ENCODE results near the gene PCGF3. TPM values are rescaled to one million over a fixed set of nuclear protein-coding genes. Genes with fewer than 3 reads are reported as not detected.
"Not testable (repeated sequence)": the region's sequence is repeated elsewhere in the genome, so short reads cannot be mapped to it uniquely, and the experiment has no call there.

Gene PCGF3
- total RNA-seq, 1 experiment from 2014 or later = 29.9 TPM

DNA sequence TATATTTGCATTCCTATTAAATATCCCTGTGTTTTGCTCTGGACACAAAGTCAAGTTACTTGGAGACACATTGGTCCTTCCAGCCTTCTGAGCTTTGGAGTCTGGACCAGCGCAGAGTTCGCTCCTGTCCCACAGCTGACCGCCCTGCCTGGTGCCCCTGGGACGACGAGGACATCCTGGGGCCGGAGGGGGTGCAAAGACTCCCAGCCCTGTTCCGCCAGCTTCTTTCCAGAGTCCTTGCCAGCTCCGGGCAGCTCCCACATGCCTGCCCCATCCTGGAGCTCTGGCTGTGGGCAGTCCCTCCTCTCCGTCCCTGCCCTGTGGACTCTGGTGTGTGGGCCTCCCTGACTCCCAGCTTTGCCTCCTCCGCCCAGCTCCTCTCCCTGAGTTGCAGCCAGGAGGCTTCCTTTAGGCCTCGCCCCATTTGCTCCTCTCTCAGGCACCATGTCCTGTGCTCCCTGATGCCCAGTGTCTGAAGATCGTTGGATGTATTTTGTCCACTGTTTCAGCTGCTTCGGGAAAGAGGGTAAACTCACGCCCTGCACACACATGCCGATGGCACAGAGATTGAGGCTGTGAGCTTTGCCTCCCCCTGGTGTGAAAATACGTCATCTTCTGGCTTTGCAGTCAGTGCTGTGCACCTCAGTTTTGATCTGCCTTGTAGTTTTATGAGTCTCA is 4.9 kb upstream of the PCGF3 start:
- no peak for DNase-seq (ENCODE audit: extremely low read depth, low read depth)

DNA sequence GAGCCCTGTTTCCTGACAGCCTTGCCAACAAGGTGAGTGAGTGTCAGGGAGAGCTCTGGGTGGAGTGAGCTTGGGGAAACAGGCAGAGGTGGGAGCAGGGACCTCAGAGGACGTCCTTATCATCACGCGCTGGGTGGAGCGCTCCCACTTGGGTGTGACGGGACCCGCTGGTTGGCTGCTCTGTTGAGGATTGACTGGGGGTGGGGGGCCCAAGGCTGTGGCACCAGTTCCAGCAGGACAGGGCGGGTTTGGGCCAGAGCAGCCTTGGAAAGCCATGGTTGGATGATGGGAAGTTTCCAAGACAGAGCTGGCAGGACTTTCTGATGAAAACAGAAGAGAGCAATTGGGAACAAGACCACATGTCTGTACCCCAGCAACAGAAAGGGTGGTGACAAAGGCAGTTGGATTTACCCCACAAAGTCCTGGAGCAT is 3.0 kb upstream of the PCGF3 start:
- no peak for DNase-seq (ENCODE audit: extremely low read depth, low read depth)

DNA sequence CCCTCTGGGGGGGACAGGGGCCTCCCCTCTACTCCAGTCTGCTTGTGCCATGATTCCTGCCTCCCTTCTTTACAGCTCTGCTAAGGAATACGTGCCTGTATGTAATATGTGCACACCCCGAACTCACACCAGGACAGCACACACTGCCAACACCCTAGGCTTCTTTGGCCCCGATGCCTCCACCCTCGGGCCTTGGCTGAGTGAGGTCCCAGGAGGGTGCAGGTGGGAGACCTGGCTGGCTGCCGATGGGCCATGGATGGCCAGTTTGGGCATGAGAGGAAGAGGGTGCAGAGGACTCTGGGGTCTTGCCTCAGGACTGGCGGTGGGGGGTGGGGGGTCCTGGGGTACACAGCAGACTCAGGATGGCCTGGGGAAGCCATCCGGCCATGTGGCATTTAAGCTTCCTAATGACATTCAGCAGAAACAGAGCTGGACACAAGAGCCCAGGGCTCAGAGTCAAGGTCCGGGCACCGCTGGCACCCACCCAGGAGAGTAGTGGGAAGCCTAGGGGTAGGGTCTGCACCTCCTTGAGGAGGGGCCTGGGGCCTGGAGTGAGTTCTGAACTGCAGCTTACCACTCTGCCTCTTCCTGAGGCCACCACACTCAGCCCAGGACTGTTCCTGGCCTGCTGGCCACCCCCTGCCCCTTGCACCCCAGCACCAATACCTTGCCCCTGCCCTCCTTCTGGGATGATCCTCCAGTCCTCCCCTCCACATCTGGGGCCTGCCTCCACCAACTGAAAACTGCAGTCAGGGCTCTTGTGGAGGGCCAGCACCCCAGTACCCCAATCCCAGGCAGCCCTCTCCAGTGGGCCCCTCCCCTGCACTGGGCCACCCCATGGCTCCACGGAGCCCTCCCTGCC is 2.1 kb upstream of the PCGF3 start:
- no peak for DNase-seq (ENCODE audit: extremely low read depth, low read depth)

DNA sequence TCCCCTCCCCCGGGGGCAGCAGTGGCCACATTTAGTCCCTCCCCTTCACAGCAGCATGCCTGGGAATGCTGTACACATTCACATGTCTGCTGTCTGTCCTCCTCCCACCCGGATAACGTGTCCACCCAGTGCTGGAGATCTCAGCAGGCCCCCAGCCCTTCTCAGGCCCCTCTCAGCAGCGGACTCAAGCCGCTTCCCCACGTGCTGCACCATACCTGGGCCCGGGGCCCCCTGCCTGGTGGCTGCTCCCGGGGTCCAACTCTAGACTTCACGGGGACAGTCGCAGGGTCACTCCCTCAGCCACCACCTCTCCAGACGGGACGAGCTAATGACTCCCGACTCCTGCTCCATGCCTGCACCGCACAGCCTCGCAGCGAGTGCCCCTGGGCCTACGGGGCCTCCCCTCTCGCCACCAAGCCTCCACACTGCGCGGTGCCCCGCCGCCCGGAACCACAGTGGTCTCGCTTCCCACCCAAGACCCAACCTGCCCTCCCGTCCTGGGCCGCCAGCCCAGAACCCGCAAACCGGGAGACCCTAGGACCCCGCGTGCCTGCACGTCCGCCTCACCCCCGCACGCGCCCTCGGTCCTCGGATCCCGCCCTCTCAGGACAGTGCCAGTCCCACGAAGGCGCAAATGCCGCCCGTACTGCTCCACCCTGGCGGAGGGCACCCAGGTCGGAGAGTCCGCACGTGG is 1.3 kb upstream of the PCGF3 start:
- DNase-seq (ENCODE audit: extremely low read depth, low read depth) = no peak

DNA sequence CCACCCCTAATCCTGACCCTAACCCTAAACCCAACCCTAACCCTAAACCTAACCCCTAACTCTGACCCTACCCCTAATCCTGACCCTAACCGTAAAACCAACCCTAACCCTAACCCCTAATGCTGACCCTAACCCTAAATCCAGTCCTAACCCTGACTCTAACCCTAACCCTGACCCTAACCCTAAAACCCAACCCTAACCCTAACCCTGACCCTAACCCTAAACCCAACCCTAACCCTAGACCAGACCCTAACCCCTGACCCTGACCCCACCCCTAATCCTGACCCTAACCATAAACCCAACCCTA is 708 bp upstream of the PCGF3 start:
- DNase-seq (ENCODE audit: extremely low read depth, low read depth) = no peak

DNA sequence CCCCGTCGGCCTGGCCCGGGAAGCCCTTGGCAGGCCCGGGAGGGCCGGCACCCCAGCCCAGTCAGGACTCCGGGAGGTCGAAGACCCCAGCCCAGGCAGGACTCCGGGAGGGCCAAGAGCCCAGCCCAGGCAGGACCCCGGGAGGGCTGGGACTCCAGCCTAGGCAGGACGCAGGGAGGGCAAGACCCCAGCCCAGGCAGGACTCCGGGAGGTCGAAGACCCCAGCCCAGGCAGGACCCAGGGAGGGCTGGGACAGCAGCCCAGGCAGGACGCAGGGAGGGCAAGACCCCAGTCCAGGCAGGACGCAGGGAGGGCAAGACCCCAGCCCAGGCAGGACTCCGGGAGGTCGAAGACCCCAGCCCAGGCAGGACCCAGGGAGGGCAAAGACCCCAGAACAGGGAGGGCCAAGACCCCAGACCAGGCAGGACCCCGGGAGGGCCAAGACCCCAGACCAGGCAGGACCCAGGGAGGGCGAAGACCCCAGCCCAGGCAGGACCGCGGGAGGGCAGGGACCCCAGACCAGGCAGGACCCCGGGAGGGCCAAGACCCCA is 526 bp downstream of the PCGF3 start:
- not testable (repeated sequence) for DNase-seq (ENCODE audit: extremely low read depth, low read depth)

DNA sequence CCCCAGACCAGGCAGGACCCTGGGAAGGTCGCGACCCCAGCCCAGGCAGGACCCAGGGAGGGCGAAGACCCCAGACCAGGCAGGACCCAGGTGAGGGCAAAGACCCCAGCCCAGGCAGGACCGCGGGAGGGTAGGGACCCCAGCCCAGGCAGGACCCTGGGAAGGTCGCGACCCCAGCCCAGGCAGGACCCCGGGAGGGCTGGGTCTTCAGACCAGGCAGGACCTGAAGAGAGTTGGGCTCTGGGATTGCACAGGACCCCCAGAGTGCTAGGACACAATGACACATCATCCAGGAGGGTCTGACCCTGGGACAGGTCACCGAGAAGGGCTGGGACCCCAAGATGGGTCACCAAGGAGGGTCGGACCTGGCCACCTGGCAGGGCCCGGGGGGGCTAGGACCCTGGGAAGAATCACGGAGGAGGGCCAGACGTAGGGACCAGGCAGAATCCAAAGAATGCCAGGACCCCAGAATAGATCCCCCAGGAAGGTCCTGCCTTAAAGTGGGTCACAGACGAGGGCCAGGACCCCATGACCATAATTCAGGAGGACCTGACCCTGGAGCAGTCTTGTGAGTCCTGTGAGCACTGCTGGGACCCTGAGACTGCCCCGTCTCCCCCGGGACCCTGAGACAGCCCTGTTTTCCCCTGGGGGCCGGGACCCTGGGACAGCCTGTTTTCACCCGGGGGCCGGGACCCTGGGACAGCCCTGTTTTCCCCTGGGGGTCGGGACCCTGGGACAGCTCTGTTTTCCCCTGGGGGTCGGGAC is 1.4 kb downstream of the PCGF3 start:
- no peak for DNase-seq (ENCODE audit: extremely low read depth, low read depth)

DNA sequence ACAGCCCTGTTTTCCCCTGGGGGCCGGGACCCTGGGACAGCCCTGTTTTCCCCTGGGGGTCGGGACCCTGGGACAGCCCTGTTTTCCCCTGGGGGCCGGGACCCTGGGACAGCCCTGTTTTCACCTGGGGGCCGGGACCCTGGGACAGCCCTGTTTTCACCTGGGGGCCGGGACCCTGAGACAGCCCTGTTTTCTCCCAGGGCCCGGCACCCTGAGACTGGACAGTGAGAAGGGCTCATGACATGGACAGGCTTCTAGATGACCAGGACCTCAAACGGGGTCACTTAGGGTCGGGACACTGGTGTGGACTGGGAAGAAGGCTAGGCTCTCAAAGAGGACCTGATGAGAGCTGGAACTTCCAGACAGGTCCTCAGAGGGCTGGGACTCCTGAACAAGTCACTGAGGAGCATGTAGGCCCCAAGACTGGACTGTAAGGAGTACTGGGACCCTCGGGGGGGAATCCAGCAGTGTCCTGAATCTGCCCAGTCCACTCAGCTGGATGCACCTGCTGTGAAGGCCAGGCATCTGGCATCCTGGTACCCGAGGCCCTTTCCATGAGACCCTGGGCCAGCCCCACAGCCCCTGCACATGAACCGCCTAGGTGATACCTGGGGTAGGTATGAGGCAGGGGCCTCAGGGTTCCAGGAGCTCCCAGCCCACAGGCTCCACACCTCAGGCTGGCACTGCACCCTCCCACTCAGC is 2.4 kb downstream of the PCGF3 start:
- DNase-seq (ENCODE audit: extremely low read depth, low read depth) = no peak

DNA sequence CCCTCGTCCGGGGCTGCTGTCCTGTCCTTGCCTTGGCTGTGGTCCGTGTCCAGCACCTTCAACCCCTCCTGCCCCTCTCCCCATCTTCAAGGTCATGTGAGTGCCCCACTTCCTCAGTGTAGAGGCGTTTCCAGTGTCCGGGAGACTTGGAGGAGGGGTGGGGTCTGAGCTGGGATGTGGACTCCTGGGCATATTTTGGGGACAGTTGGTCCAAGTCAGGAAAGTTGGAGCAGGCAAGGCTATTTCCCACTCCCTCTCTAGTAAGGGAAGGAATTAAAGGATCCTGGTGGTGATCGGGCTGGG is 3.0 kb downstream of the PCGF3 start:
- DNase-seq (ENCODE audit: extremely low read depth, low read depth) = no peak

DNA sequence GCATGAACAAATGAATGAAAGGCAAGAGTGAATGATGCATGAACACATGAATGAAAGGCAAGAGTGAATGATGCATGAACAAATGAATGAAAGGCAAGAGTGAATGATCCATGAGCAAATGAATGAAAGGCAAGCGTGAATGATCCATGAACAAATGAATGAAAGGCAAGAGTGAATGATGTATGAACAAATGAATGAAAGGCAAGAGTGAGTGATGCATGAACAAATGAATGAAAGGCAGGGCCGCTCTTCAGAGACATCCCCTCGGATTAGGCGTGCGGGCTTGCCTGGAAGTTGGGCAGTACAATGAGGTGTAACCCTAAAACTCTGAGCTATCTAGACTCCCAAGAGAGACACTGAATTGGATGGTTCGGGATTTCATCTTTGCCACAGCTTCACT is 3.7 kb downstream of the PCGF3 start:
- no peak for DNase-seq (ENCODE audit: extremely low read depth, low read depth)

DNA sequence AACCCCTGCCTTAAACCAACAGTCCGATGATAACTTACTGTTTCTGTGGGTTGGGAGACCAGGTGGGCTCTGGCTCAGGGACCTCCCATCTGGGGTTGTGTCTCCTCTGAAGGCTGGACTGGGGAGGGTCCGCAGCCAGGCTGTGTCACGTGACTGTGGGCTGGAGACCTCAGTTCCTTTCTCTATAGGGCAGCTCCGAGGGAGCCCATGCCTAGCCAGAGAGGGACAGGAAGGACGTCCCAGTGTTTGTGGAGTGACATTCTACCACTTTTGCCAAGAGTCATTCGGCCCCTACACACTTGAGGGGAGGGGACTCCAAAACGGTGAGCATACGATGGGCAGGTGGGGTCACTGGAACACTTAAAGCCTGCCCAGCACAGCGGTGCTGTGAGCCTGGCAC is 4.5 kb downstream of the PCGF3 start:
- DNase-seq (ENCODE audit: extremely low read depth, low read depth) = no peak

DNA sequence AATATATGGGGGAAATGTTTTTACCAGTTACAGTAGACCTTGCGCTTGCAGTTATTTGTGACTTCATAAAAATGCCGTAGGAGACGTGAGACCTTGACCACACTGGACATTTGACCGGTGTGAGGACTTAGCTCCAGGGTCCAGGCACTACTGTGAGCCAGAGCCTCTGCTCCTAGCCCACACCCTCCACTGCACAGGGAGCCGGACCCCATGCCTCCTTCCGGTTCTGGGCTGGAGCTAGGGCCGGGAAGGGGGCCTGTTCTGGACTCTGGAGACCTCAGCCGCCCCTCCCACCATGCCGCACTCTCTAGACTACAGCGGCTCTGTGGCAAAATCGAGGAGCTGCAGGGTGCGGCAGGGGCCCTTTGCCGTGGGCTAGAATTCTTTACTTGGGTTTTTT is 5.3 kb downstream of the PCGF3 start:
- DNase-seq (ENCODE audit: extremely low read depth, low read depth) = no peak

DNA sequence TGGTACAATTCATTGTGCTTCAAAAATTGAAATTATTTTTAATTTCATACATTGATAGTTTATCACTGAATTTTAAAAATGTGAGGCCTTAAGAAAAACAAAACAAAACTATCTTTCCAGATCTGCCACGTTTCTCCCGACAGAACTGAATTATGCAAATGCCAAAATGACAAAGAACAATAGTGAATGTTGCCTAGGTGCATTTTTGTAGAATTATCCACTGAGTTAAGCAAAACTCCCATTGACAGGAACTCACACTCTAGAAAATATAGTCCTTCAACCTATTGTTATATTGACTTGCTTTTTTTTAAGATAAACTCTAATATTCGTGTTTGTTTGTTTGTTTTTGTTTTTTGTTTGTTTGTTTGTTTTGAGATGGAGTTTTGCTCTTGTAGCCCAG is 6.5 kb downstream of the PCGF3 start:
- DNase-seq (ENCODE audit: extremely low read depth, low read depth) = no peak

DNA sequence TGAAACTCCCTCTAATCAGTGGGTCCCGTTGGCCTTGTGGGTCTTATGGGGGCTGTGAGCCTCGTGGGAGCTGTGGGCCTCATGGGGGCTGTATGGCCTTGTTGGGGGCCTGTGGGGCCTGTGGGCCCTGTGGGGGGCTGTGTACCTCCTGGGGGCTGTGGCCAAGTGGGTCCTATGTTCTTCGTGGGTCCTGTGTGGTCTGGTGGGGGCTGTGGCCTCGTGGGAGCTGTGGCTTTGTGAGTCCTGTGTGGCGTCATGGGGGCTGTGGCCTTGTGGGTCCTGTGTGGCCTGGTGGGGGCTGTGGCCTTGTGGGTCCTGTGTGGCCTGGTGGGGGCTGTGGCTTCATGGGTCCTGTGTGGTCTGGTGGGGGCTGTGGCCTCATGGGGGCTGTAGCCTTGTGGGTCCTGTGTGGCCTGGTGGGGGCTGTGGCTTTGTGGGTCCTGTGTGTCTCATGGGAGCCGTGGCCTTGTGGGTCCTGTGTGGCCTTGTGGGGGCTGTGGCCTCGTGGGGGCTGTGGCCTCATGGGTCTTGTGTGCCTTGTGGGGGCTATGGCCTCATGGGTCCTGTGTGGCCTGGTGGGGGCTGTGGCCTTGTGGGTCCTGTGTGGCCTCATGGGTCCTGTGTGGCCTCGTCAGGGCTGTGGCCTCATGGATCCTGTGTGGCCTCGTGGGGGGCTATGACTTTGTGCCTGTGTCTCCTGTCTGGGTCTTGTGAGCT is 7.4 kb downstream of the PCGF3 start:
- no peak for DNase-seq (ENCODE audit: extremely low read depth, low read depth)

DNA sequence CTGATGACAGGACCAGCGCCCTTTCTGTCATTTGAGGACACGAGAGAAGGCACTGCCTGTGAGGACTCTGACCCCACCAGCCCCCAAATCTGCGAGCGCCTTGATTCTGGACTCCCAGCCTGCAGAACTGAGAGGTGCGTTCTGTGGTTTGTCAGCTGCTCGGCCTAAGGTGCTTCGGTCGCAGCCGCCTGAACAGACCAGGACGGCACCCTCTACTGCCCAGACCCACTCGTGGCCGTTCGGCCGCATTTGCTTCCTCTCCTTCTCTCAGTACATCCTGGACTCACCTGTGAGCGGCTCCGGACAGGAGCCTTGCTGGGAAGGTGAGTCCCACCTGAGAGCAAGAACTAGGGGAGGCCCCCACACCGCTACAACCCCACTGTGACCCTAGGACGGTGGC is 8.5 kb downstream of the PCGF3 start:
- DNase-seq (ENCODE audit: extremely low read depth, low read depth) = no peak

DNA sequence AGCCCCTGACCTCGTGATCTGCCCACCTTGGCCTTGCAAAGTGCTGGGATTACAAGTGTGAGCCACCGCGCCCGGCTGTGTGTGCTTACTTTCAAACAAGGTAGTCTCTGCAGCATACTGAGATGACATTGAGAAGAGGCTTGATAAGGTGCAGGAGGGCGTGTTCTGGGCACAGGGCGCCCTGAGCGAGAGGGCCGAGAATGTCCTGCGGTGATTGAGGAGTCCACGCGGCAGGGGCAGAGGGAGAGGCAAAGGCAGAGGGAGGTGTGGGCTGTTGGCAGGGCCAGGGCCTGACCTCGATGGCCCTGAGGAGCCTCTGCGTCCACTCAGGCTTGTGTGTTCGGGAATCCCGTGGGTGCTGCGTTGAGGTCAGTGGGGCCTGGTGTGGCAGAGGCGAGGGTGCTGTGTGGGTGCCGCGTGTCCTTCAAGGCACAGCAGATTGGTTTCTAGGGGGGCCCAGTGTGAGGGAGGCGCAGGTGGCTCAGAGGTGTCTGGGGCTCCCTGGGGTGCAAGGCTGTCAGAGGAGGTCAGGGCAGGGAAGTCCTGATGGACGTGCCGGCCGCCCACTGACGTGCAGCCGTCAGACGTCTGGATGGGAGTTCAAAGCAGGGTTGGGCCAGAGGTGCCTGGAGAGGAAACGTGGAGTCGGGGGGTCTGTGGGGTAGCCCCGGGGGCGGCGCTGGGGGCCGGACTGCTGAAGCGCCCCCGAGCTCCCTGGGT is 12.1 kb downstream of the PCGF3 start:
- no peak for DNase-seq (ENCODE audit: extremely low read depth, low read depth)

DNA sequence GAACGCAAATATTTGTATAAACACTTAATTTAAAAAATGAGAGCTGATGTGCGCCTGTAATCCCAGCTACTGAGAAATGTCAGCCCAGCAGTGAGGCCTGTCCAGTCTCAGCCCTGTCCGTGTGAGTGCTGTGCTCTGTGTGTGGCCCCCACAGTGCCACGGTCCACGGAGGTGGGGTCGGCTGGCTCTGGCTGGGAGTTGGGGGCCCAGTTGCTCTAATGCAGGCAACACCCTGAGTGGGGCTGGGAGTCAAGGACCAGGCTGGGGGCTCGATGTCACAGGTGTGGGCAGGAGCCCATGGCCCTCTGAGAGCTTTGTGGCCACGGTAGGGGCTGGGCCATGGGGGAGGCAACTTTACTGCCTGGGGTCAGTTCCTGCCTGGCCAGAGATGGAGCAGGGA is 12.8 kb downstream of the PCGF3 start:
- no peak for DNase-seq (ENCODE audit: extremely low read depth, low read depth)

DNA sequence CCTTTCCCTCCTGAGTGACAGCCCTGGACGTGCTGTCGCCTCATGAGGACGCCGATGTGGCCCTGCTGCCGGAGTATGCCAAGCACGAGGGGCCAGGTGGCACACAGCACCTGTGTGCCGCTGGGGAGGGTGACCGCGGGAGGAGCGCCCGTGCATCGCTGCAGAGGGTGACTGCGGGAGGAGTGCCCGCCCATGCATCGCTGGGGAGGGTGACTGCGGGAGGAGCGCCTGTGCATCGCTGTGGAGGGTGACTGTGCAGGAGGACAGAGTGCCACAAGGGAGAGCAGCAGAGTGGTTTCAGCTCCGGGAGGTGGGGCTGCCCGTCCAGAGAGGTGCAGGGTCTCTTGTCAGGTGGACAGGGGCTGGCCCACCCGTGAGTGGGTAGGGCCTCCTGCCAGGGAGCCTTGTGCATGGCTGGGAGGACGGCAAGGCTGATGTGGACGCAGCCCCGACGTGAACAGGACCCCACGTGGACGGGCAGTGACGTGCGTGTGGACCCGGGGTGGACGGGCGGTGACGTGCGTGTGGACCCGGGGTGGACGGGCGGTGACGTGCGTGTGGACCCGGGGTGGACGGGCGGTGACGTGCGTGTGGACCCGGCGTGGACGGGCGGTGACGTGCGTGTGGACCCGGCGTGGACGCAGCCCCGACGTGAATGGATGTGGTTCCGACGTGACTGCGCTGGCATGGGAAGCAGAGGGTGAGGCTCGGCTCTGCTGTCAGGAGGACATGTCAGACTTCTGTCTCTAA is 14.7 kb downstream of the PCGF3 start:
- no peak for DNase-seq (ENCODE audit: extremely low read depth, low read depth)

All from NCI-H460 (cell line).